ENCODE results near the gene CMTM1. TPM values are rescaled to one million over a fixed set of nuclear protein-coding genes. Genes with fewer than 3 reads are reported as not detected.

The CMTM1 gene, protein sequence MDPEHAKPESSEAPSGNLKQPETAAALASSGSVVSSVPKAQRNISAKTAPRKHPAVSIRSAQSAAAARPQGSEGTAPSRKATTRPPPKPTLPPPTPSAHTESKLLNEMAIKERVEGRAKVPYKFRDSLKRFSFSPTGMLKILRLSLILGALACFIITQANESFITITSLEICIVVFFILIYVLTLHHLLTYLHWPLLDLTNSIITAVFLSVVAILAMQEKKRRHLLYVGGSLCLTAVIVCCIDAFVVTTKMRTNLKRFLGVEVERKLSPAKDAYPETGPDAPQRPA
- total RNA-seq = 1.9 and 4.0 TPM in 2 replicates

DNA sequence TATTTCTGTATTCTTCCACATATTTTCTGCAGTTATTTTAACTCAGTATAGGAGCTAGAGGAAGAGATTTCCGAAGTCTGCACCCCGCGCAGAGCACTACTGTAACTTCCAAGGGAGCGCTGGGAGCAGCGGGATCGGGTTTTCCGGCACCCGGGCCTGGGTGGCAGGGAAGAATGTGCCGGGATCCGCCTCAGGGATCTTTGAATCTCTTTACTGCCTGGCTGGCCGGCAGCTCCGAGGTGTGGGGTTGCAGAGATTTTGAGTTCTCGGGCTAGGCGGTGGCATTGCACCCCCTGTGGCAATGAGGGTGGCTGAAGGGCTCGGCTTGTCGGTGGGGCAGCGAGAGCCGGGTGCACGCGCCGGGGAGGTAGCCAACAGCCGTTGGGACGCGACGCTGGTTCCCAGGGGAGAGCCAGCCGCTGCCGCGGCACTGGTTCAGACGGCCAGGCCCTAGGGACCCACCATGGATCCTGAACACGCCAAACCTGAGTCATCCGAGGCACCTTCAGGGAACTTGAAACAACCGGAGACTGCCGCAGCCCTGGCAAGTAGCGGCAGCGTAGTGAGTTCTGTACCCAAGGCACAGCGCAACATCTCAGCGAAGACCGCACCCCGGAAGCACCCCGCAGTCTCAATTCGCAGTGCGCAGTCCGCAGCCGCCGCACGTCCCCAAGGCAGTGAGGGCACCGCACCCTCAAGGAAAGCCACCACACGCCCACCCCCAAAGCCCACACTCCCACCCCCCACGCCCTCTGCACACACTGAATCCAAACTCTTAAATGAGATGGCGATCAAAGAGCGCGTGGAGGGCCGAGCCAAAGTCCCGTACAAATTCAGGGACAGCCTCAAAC, at the start of gene CMTM1:
Gene CMTM1, plus strand, starts transcription at position 389 of the 851 bp plus-strand sequence. Its CDS starts 75 bp downstream, at position 464.

DNA sequence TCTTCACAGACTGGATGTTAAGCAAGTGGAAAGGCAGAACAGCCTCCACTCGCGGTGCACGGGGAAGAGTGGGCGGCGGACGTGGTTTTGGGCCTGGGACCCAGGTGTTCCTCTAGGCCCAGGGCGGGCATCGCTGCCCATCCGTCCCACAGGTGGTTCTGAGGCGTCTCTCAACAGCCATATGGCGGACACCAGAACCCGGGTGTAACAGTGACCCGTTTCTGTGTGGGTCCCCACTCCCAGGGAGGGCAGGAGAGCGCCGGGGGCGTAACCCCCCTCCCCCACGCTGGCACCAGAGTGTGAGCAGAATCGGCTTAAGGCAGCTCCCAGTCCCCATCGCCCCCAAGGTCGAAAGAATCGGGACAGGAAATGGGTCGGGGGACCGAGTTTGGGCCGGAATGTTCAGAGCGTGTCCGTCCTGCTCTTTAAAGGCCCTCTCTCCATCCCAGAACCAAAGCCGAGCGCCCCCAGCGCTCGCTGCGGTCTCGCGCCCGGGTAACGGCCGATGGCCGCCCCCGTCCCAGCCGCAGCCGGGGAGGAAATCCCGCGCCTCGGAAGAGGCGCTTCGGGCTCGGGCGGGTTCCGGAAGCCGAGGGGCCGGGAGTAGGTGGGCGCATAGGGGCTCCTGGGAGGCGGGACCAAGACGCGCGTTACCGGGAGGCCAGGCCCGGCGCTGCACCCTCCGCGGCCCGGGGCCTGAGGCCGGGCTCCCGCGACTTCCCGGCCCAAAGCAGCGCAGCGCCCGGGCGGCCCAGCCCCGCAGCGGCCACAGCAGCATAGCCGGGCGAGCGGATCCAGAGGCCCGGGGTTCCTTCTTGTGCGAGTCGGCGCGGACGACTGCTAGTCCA, 16.7 kb upstream of the CMTM1 start, which contains the start of gene TK2:
Gene TK2, minus strand, starts transcription at position 839 of the 848 bp plus-strand sequence. Its CDS starts 61 bp downstream, at position 778.

DNA sequence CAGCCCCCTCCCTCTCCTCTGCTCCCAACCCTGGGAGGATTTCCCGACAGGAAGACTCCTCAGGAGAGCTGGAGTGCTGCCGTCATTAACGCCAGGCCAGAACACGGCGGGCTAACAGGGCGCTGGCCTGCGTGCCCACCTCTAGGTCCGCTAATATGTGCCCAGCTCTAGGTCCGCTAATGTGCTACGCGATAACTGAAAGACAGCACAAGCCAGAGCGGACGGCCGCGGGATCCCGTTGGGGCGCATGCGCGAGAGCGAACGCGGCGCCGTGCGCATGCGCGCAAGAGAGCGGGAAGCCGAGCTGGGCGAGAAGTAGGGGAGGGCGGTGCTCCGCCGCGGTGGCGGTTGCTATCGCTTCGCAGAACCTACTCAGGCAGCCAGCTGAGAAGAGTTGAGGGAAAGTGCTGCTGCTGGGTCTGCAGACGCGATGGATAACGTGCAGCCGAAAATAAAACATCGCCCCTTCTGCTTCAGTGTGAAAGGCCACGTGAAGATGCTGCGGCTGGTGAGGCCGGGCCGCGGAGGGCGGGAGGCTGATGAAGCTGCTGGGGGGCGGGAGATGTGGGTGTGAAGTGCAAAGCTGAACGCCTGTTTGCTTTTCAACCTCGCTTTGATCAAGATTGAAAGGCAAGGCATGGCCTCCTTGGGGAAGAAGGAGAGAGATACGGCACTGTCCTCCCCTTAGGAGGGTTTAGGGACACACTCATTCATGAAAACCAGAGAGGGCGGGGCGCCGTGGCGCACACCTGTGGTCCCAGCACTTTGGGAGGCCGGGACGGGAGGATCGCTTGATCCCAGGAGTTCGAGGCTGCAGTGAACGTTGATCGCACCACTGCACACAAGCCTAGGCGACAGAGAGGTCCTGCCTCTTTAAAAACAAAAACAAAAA, 13.7 kb upstream of the CMTM1 start, which contains the start of gene CKLF:
Gene CKLF, plus strand, starts transcription at position 291 of the 892 bp plus-strand sequence. Its CDS starts 140 bp downstream, at position 431.

DNA sequence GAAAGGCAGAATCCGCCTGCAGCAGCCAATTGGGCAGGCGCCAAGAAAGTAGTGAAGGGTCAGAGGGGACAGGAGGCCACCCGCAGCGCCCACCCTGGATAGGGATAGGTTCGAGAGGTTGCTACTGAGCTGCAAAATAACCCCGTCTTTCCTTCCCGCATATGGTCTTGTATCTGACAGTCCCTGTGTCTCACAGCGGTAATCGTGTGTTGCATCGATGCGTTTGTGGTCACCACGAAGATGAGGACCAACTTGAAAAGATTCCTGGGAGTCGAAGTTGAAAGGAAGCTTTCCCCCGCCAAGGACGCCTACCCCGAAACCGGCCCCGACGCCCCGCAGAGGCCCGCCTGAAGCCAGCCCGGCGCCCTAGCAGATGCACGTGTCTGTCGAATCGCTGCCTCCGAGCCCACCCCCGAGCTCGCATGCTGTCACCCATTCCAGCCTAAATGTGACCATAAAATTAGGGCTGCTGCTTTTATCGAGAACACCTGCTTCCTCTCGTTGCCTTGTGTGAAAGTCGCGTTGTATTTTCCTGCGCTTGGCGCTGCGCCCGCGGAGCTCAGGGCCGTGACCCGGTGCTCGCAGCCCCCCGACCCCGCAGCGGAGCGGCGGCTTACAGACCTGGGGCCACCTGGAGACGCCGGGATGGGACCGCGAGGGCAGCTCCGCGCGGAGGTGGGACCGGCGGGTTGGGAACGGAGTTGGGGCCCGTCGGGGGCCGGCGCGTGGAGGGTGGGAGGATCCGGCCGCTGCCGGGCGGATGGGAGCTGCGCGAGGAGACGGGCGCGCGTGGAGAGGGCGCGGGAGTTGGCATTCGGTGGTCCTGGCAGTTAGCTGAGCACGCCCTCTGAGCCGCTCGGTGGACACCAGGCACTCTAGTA, 12.7 kb downstream of the CMTM1 start, which contains the start of gene CMTM2:
Gene CMTM2, plus strand, starts transcription at position 813 of the 881 bp plus-strand sequence. CDS start 145 bp downstream, outside the sequence.

DNA sequence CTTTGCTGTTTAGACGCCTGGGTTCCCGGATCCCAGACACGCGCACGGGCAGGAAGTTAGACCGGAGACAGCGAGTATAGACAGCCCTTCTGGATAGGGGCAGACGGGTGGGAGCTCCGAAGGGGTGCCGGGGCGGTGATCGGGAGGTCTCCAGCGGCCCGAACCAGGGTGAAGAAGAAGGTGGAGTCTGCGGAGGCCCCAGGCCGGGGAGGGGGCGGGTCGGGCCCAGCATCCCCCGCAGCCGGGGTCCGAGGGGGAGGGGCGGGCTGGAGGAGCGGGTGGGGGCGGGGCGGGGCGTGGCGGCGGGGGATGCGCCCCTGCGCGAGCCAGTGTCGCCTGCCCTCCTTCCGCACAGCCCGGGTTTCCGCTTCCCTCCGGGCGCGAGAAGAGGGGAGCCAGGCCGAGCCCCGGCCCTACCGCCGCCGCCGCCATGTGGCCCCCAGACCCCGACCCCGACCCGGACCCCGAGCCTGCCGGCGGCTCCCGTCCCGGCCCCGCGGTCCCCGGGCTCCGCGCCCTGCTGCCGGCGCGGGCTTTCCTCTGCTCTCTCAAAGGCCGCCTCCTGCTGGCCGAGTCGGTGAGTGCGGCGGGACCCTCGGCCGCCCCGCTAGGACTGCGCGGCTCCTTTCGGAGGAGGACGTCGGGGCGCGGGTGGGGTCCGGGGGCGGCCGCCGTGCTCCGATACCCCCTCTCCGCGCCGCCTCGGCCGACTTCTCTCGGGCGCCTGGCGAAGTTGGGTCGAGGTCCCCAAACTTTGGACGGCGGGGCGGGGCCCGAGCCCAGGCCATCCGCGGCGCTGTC, 38.3 kb downstream of the CMTM1 start, which contains the start of gene CMTM3:
Gene CMTM3, plus strand, starts transcription at position 329 of the 801 bp plus-strand sequence. Its CDS starts 102 bp downstream, at position 431.

Other genes with a start within 250 kb of the CMTM1 start
- gene CDH5, start 199.7 kb upstream of the CMTM1 start, total RNA-seq = 715 and 798 TPM in 2 replicates
- not detected in 2 replicates for gene BEAN1, start 139.1 kb upstream of the CMTM1 start, total RNA-seq
- gene TK2, start 16.3 kb upstream of the CMTM1 start, total RNA-seq = 22.4 and 23.6 TPM in 2 replicates
- 95.9 and 144 TPM in 2 replicates for gene CKLF, start 13.9 kb upstream of the CMTM1 start, total RNA-seq
- gene CMTM2, start 13.0 kb downstream of the CMTM1 start, total RNA-seq = not detected in 2 replicates
- 48.8 and 65.7 TPM in 2 replicates for gene CMTM3, start 38.3 kb downstream of the CMTM1 start, total RNA-seq
- 2.1 and 3.4 TPM in 2 replicates for gene CMTM4, start 130.3 kb downstream of the CMTM1 start, total RNA-seq
- gene DYNC1LI2, start 185.2 kb downstream of the CMTM1 start, total RNA-seq = 64.4 and 68.7 TPM in 2 replicates
- gene TERB1, start 235.1 kb downstream of the CMTM1 start, total RNA-seq = not detected in 2 replicates